ENCODE results near the gene DDX19B.
"Not testable (repeated sequence)": the region's sequence is repeated elsewhere in the genome, so short reads cannot be mapped to it uniquely, and the experiment has no call there.

DDX19B gene

GRCh38 chr16:70298988-70299938, at the start of gene DDX19B:
TSS of gene DDX19B (plus strand) at chr16:70299186. CDS start at chr16:70299298, 112 bp downstream.
- Histone ChIP-seq H3K9ac (ENCODE audit: low read depth, low read length) (peak within 1 kb of the TSS; percentile 94), H3K27me3 (ENCODE audit: insufficient read depth, low read length) (no peaks in the 10 kb centered on the region), H3K9me3 (ENCODE audit: insufficient read depth, low read depth, low read length) (peaks cover 7% of the 10 kb centered on the region; the same call in 1 of the 2 replicates), H3K27ac (ENCODE audit: low read length) (peak within 1 kb of the TSS; percentile 83), H3K4me3 (ENCODE audit: low read length) (peak within 1 kb of the TSS; percentile 89), H3K4me1 (ENCODE audit: insufficient read depth, low read length) (no peaks in the 10 kb centered on the region), H3K36me3 (ENCODE audit: insufficient read depth, low read depth, low read length) (peaks cover 8% of the 10 kb centered on the region; the same call in 1 of the 2 replicates)

GRCh38 chr16:70249697-70250096, 49.3 kb upstream of the DDX19B start:
- H3K9ac ChIP-seq (ENCODE audit: low read depth, low read length); H3K27me3 ChIP-seq (ENCODE audit: insufficient read depth, low read length); H3K4me1 ChIP-seq (ENCODE audit: insufficient read depth, low read length); H3K27ac ChIP-seq (ENCODE audit: low read length); H3K9me3 ChIP-seq (ENCODE audit: insufficient read depth, low read depth, low read length): not testable (repeated sequence)
- peaks cover 28% of the 10 kb centered on the region for H3K36me3 ChIP-seq (ENCODE audit: insufficient read depth, low read depth, low read length)
- peak overlapping the region; percentile 20; the same call in 1 of the 2 replicates for H3K4me3 ChIP-seq (ENCODE audit: low read length)

- peak overlapping the region; percentile 88 for H3K4me3 ChIP-seq (ENCODE audit: low read length)
- H3K27ac ChIP-seq (ENCODE audit: low read length) = no peak overlapping the region
- H3K9me3 ChIP-seq (ENCODE audit: insufficient read depth, low read depth, low read length) = no peaks in the 10 kb centered on the region
- H3K36me3 ChIP-seq (ENCODE audit: insufficient read depth, low read depth, low read length) = peaks cover 41% of the 10 kb centered on the region
- H3K4me1 ChIP-seq (ENCODE audit: insufficient read depth, low read length) = no peaks in the 10 kb centered on the region
- no peaks in the 10 kb centered on the region for H3K27me3 ChIP-seq (ENCODE audit: insufficient read depth, low read length)
- H3K9ac ChIP-seq (ENCODE audit: low read depth, low read length) = peak overlapping the region; percentile 88
Observed at GRCh38 chr16:70250748-70251628, 48.0 kb upstream of the DDX19B start.

- H3K27ac ChIP-seq (ENCODE audit: low read length) = no peak within 1 kb of the TSS
- no peaks in the 10 kb centered on the region for H3K27me3 ChIP-seq (ENCODE audit: insufficient read depth, low read length)
- peaks cover 49% of the 10 kb centered on the region for H3K36me3 ChIP-seq (ENCODE audit: insufficient read depth, low read depth, low read length)
Observed at GRCh38 chr16:70251629-70252354, 47.2 kb upstream of the DDX19B start, which contains the start of gene EXOSC6. TSS of gene EXOSC6 (minus strand) at chr16:70251940. CDS start at chr16:70251900, 40 bp downstream.

GRCh38 chr16:70252355-70252988, 46.5 kb upstream of the DDX19B start:
- H3K27ac ChIP-seq (ENCODE audit: low read length) = no peak overlapping the region
- H3K4me1 ChIP-seq (ENCODE audit: insufficient read depth, low read length) = no peaks in the 10 kb centered on the region
- peaks cover 55% of the 10 kb centered on the region for H3K36me3 ChIP-seq (ENCODE audit: insufficient read depth, low read depth, low read length)
- no peaks in the 10 kb centered on the region for H3K9me3 ChIP-seq (ENCODE audit: insufficient read depth, low read depth, low read length)
- no peak overlapping the region for H3K9ac ChIP-seq (ENCODE audit: low read depth, low read length)
- no peaks in the 10 kb centered on the region for H3K27me3 ChIP-seq (ENCODE audit: insufficient read depth, low read length)
- no peak overlapping the region for H3K4me3 ChIP-seq (ENCODE audit: low read length)

More at GRCh38 chr16:70251629-70252354, 47.2 kb upstream of the DDX19B start, which contains the start of gene EXOSC6:
- Histone ChIP-seq H3K4me3 (ENCODE audit: low read length) (peak within 1 kb of the TSS; percentile 88), H3K4me1 (ENCODE audit: insufficient read depth, low read length) (no peaks in the 10 kb centered on the region), H3K9ac (ENCODE audit: low read depth, low read length) (peak within 1 kb of the TSS; percentile 88), H3K9me3 (ENCODE audit: insufficient read depth, low read depth, low read length) (no peaks in the 10 kb centered on the region)

- Histone ChIP-seq H3K27me3 (ENCODE audit: insufficient read depth, low read length) (no peaks in the 10 kb centered on the region), H3K36me3 (ENCODE audit: insufficient read depth, low read depth, low read length) (peaks cover 66% of the 10 kb centered on the region), H3K27ac (ENCODE audit: low read length) (no peak overlapping the region), H3K4me1 (ENCODE audit: insufficient read depth, low read length) (no peaks in the 10 kb centered on the region), H3K9me3 (ENCODE audit: insufficient read depth, low read depth, low read length) (no peaks in the 10 kb centered on the region), H3K9ac (ENCODE audit: low read depth, low read length) (no peak overlapping the region), H3K4me3 (ENCODE audit: low read length) (no peak overlapping the region)
Observed at GRCh38 chr16:70253291-70254106, 45.5 kb upstream of the DDX19B start.

GRCh38 chr16:70254180-70254964, 44.6 kb upstream of the DDX19B start:
- Histone ChIP-seq H3K9me3 (ENCODE audit: insufficient read depth, low read depth, low read length) (no peaks in the 10 kb centered on the region), H3K4me3 (ENCODE audit: low read length) (no peak overlapping the region)

GRCh38 chr16:70254965-70255286, 44.1 kb upstream of the DDX19B start:
- no peak overlapping the region for H3K4me3 ChIP-seq (ENCODE audit: low read length)
- no peaks in the 10 kb centered on the region for H3K4me1 ChIP-seq (ENCODE audit: insufficient read depth, low read length)
- H3K9me3 ChIP-seq (ENCODE audit: insufficient read depth, low read depth, low read length) = no peaks in the 10 kb centered on the region
- peaks cover 80% of the 10 kb centered on the region for H3K36me3 ChIP-seq (ENCODE audit: insufficient read depth, low read depth, low read length)
- H3K27ac ChIP-seq (ENCODE audit: low read length) = no peak overlapping the region
- no peaks in the 10 kb centered on the region for H3K27me3 ChIP-seq (ENCODE audit: insufficient read depth, low read length)
- no peak overlapping the region for H3K9ac ChIP-seq (ENCODE audit: low read depth, low read length)

More at GRCh38 chr16:70254180-70254964, 44.6 kb upstream of the DDX19B start:
- H3K27ac ChIP-seq (ENCODE audit: low read length) = no peak overlapping the region
- H3K27me3 ChIP-seq (ENCODE audit: insufficient read depth, low read length) = no peaks in the 10 kb centered on the region
- H3K36me3 ChIP-seq (ENCODE audit: insufficient read depth, low read depth, low read length) = peaks cover 74% of the 10 kb centered on the region
- H3K9ac ChIP-seq (ENCODE audit: low read depth, low read length) = no peak overlapping the region
- H3K4me1 ChIP-seq (ENCODE audit: insufficient read depth, low read length) = no peaks in the 10 kb centered on the region

GRCh38 chr16:70255574-70255973, 43.4 kb upstream of the DDX19B start:
- Histone ChIP-seq H3K9ac (ENCODE audit: low read depth, low read length) (no peak overlapping the region), H3K9me3 (ENCODE audit: insufficient read depth, low read depth, low read length) (no peaks in the 10 kb centered on the region), H3K27me3 (ENCODE audit: insufficient read depth, low read length) (no peaks in the 10 kb centered on the region), H3K4me1 (ENCODE audit: insufficient read depth, low read length) (no peaks in the 10 kb centered on the region), H3K27ac (ENCODE audit: low read length) (no peak overlapping the region), H3K4me3 (ENCODE audit: low read length) (no peak overlapping the region), H3K36me3 (ENCODE audit: insufficient read depth, low read depth, low read length) (peaks cover 86% of the 10 kb centered on the region)

- Histone ChIP-seq H3K9me3 (ENCODE audit: insufficient read depth, low read depth, low read length) (no peaks in the 10 kb centered on the region), H3K4me1 (ENCODE audit: insufficient read depth, low read length) (no peaks in the 10 kb centered on the region), H3K27ac (ENCODE audit: low read length) (no peak overlapping the region), H3K4me3 (ENCODE audit: low read length) (no peak overlapping the region), H3K36me3 (ENCODE audit: insufficient read depth, low read depth, low read length) (peaks cover 99% of the 10 kb centered on the region), H3K9ac (ENCODE audit: low read depth, low read length) (no peak overlapping the region), H3K27me3 (ENCODE audit: insufficient read depth, low read length) (no peaks in the 10 kb centered on the region)
Observed at GRCh38 chr16:70257391-70257790, 41.6 kb upstream of the DDX19B start.
